BE2C (cell line): ENCODE results near the gene SPESP1.
"Not testable (repeated sequence)": the region's sequence is repeated elsewhere in the genome, so short reads cannot be mapped to it uniquely, and the experiment has no call there.

Experiments
- DNase-seq: peaks from one replicate; pipeline ENCODE4 v3.0.0-alpha.2; 2020
- H3K27me3 ChIP-seq: fragments of 250-450 bp; sonication (Bioruptor Pico); 2 replicates; pipeline ENCODE4 v1.5.1; 2020; ENCODE audit warnings: mild to moderate bottlenecking
- H3K36me3 ChIP-seq: fragments of 250-450 bp; sonication (Bioruptor Pico); 2 replicates; pipeline ENCODE4 v1.5.1; 2020; ENCODE audit warnings: mild to moderate bottlenecking
- H3K4me1 ChIP-seq: fragments of 250-450 bp; sonication (Bioruptor Pico); 2 replicates; pipeline ENCODE4 v1.5.1; 2020
- H3K4me3 ChIP-seq: 2 replicates; pipeline ENCODE4 v1.5.1; 2011; ENCODE audit warnings: low read depth, low read length
- H3K9me3 ChIP-seq: fragments of 250-450 bp; sonication (Bioruptor Pico); 2 replicates; pipeline ENCODE4 v1.5.1; 2020
- TF ChIP-seq, protein P1 (sequence below): IDR thresholded peaks from 2 replicates; pipeline ENCODE4 v1.5.1; 2012; ENCODE audit warnings: mild to moderate bottlenecking, low read depth, low read length

SPESP1 gene

GRCh38 chr15:68939501-68939900 lies 9.2 kb downstream of the SPESP1 start:
- Histone ChIP-seq H3K27me3 (peaks cover 36% of the 10 kb centered on the region), H3K4me3 (no peak overlapping the region), H3K9me3 (no peaks in the 10 kb centered on the region), H3K36me3 (no peaks in the 10 kb centered on the region), H3K4me1 (no peaks in the 10 kb centered on the region)
- no peak for DNase-seq
- TF ChIP-seq, protein P1, sequence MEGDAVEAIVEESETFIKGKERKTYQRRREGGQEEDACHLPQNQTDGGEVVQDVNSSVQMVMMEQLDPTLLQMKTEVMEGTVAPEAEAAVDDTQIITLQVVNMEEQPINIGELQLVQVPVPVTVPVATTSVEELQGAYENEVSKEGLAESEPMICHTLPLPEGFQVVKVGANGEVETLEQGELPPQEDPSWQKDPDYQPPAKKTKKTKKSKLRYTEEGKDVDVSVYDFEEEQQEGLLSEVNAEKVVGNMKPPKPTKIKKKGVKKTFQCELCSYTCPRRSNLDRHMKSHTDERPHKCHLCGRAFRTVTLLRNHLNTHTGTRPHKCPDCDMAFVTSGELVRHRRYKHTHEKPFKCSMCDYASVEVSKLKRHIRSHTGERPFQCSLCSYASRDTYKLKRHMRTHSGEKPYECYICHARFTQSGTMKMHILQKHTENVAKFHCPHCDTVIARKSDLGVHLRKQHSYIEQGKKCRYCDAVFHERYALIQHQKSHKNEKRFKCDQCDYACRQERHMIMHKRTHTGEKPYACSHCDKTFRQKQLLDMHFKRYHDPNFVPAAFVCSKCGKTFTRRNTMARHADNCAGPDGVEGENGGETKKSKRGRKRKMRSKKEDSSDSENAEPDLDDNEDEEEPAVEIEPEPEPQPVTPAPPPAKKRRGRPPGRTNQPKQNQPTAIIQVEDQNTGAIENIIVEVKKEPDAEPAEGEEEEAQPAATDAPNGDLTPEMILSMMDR: no peak

DNA sequence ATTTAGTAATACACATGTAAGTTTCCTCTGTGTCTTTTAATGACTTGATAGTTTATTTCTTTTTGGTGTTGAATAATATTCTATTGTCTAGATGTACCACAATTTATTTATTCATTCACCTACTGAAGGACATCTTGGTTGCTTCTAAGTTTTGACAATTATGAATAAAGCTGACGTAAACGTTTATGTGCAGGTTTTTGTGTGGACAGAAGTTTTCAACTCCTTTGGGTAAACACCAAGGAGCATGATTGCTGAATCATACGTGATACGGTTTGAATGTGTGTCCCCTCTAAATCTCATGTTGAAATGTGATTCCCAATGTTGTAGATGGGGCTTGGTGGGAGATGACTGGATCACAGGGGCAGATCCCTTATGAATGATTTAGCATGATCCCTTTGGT lies 21.5 kb downstream of the SPESP1 start:
- TF ChIP-seq, protein P1: no peak
- DNase-seq: no peak
- no peaks in the 10 kb centered on the region for H3K36me3 ChIP-seq
- H3K27me3 ChIP-seq: peaks cover 3% of the 10 kb centered on the region
- no peak overlapping the region for H3K4me3 ChIP-seq
- no peaks in the 10 kb centered on the region for H3K9me3 ChIP-seq
- H3K4me1 ChIP-seq: no peaks in the 10 kb centered on the region

DNA sequence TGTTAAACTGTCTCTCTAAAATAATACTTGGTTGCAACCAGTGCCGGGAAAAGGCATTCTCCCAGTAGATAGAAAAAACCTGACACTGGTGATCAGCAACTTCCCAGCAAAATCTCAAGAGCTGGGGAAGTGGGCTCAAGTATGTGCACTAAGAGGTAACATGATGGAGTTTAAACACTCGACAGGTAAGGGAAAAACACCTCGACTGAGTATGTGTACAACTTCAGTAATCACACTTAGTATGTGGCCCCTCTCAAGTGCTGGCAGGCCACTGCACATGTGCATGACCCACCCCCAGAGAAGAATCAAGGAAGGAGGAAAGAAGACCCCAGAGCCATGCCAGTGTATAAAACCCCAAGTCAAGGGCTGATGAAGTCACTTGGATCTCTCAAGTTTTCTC lies 27.4 kb downstream of the SPESP1 start:
- Histone ChIP-seq H3K4me1 (no peaks in the 10 kb centered on the region), H3K27me3 (peaks cover 2% of the 10 kb centered on the region), H3K36me3 (no peaks in the 10 kb centered on the region), H3K9me3 (no peaks in the 10 kb centered on the region), H3K4me3 (no peak overlapping the region)
- no peak for DNase-seq
- TF ChIP-seq, protein P1: no peak

DNA sequence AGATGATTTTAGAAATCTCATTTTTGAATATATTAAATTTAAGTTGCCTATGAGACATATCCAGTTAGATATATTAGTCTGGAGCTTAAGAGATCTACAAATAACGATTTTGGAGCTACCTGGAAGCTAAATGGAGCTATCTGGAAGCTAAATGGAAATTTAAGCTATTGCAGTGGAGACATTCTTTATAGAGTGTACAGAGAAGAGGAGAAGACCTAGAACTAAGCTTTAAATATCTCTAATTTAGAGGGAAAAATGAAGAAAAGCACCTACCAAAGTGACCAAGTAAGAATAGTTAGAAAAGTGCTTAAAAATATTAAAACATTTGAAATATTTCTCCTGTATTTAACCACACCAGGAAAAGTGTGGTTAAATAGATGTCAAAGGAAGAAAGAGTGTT lies 28.3 kb downstream of the SPESP1 start:
- Histone ChIP-seq H3K9me3 (no peaks in the 10 kb centered on the region), H3K27me3 (peaks cover 2% of the 10 kb centered on the region), H3K4me3 (no peak overlapping the region), H3K4me1 (no peaks in the 10 kb centered on the region), H3K36me3 (no peaks in the 10 kb centered on the region)
- TF ChIP-seq, protein P1: no peak
- DNase-seq: no peak

GRCh38 chr15:68962465-68962864 lies 32.1 kb downstream of the SPESP1 start:
- DNase-seq: no peak
- no peaks in the 10 kb centered on the region for H3K4me1 ChIP-seq
- no peaks in the 10 kb centered on the region for H3K36me3 ChIP-seq
- H3K4me3 ChIP-seq: no peak overlapping the region
- peaks cover 2% of the 10 kb centered on the region for H3K27me3 ChIP-seq
- TF ChIP-seq, protein P1: no peak
- no peaks in the 10 kb centered on the region for H3K9me3 ChIP-seq

- H3K36me3 ChIP-seq, H3K4me3 ChIP-seq, DNase-seq, H3K4me1 ChIP-seq, H3K9me3 ChIP-seq, H3K27me3 ChIP-seq: not testable (repeated sequence)
Observed at GRCh38 chr15:68963719-68964118, 33.4 kb downstream of the SPESP1 start.

GRCh38 chr15:68966996-68967395 lies 36.7 kb downstream of the SPESP1 start:
- DNase-seq: no peak
- Histone ChIP-seq H3K36me3 (no peaks in the 10 kb centered on the region), H3K4me1 (no peaks in the 10 kb centered on the region), H3K27me3 (peaks cover 2% of the 10 kb centered on the region; the same call in 1 of the 2 replicates), H3K4me3 (no peak overlapping the region), H3K9me3 (no peaks in the 10 kb centered on the region)
- TF ChIP-seq, protein P1: no peak
